ENCODE measurements around the gene ROM1.
A peak's percentile ranks its signal among the peaks of the same experiment; 100 is the strongest.
"Not testable (repeated sequence)": the region's sequence is repeated elsewhere in the genome, so short reads cannot be mapped to it uniquely, and the experiment has no call there.

Gene ROM1

DNA sequence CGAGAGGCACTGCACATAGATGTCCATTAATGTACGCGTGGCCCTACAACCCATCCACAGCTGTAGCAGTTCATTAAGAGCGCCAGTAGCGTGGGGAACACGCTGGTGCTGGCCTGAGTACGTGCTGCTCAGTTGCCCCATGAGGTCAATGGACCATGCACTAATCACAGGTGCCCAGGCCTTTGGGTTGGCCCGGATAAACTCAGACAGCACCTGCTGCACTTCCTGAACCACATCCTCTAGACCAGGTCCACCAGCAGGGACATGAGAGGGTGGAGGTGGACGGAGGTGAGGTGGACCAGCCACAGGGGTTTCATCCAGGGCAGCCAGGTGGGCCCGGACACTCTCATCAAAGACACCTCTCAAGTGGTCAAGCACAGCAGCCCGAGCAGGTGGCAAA lies 36.4 kb downstream of the ROM1 start:
- TF ChIP-seq, protein P1, sequence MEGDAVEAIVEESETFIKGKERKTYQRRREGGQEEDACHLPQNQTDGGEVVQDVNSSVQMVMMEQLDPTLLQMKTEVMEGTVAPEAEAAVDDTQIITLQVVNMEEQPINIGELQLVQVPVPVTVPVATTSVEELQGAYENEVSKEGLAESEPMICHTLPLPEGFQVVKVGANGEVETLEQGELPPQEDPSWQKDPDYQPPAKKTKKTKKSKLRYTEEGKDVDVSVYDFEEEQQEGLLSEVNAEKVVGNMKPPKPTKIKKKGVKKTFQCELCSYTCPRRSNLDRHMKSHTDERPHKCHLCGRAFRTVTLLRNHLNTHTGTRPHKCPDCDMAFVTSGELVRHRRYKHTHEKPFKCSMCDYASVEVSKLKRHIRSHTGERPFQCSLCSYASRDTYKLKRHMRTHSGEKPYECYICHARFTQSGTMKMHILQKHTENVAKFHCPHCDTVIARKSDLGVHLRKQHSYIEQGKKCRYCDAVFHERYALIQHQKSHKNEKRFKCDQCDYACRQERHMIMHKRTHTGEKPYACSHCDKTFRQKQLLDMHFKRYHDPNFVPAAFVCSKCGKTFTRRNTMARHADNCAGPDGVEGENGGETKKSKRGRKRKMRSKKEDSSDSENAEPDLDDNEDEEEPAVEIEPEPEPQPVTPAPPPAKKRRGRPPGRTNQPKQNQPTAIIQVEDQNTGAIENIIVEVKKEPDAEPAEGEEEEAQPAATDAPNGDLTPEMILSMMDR (IDR thresholded peaks at IDR 0.05; ENCODE audit: low read depth, low read length), result no peak
- no peak overlapping the region for H3K4me3 ChIP-seq (ENCODE audit: low read depth, low read length)
- DNase-seq (ENCODE audit: low read depth, low spot score), result no peak
- in situ Hi-C loops (cut with HindIII; ENCODE audit: low sequenced_read_pairs), result no loop called here

DNA sequence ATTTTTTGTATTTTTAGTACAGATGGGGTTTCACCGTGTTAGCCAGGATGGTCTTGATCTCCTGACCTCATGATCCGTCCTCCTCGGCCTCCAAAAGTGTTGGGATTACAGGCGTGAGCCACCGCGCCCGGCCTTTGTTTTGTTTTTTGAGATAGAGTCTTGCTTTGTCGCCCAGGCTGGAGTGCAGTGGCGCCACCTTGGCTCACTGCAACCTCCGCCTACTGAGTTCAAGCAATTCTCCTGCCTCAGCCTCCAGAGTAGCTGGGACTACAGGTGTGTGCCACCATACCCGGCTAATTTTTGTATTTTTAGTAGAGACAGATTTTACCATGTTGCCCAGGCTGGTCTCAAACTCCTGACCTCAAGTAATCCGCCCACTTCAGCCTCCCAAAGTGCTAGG lies 37.2 kb downstream of the ROM1 start:
- in situ Hi-C loops (cut with HindIII; ENCODE audit: low sequenced_read_pairs); DNase-seq (ENCODE audit: low read depth, low spot score); H3K4me3 ChIP-seq (ENCODE audit: low read depth, low read length): not testable (repeated sequence)

DNA sequence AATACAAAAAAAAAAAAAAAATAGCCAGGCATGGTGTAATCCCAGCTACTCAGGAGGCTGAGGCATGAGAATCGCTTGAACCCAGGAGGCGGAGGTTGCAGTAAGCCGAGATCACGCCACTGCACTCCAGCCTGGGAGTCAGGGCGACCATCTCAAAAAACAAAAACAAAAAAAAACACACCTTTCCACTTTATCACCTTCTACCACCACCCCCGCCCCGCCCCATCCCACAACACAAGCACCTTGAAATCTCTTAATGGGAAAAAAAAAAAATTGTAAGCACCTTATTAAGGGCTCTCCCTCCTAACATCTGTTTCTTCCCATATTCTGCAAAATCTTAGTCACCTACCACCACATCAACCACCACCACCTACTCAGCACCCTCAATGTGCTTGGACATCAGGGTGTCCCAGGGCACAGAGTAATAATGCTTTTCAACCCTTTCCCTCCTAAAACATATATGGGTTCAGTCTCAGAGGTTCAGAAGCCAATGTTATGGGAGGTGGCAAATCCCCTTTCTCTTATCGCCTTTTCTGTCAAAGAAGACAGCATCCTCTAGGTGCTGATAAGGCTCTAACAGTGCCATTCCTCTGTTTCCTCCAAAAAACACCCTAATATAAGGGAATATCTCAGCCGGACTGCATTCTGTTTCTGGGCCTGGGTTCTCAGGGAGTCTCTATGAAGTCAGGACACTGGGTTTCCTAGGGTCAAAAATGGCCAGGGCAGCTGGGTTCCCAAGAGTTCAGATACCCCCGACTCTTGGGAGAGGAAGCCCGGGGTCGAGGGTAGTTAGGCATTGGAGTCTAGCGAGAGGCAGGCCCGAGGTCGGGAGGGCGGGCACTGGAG lies 39.3 kb downstream of the ROM1 start:
- H3K4me3 ChIP-seq (ENCODE audit: low read depth, low read length), result peak overlapping the region; percentile 80
- TF ChIP-seq, protein P1 (IDR thresholded peaks at IDR 0.05; ENCODE audit: low read depth, low read length), result no peak
- no peak for DNase-seq (ENCODE audit: low read depth, low spot score)
- in situ Hi-C loops (cut with HindIII; ENCODE audit: low sequenced_read_pairs), result no loop called here

DNA sequence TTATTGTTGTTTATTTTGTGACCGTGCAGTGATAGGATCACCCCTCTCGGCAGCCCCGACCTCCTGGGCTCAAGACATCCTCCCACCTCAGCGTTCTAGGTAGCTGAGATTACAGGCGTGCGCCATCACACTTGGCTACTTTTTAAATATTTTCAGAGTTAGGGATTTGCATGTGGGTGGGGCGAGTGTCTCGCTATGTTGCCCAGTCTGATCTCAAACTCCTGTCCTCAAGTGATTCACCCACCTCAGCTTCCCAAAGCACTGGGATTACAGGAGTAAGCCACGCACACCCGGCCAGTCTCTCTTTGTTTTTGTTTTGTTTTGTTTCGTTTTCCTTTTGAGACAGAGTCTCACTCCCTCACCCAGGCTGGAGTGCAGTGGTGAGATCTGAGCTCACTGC lies 41.2 kb downstream of the ROM1 start:
- in situ Hi-C loops (cut with HindIII; ENCODE audit: low sequenced_read_pairs), result no loop called here
- no peak for DNase-seq (ENCODE audit: low read depth, low spot score)
- H3K4me3 ChIP-seq (ENCODE audit: low read depth, low read length), result no peak overlapping the region
- TF ChIP-seq, protein P1 (IDR thresholded peaks at IDR 0.05; ENCODE audit: low read depth, low read length), result no peak

DNA sequence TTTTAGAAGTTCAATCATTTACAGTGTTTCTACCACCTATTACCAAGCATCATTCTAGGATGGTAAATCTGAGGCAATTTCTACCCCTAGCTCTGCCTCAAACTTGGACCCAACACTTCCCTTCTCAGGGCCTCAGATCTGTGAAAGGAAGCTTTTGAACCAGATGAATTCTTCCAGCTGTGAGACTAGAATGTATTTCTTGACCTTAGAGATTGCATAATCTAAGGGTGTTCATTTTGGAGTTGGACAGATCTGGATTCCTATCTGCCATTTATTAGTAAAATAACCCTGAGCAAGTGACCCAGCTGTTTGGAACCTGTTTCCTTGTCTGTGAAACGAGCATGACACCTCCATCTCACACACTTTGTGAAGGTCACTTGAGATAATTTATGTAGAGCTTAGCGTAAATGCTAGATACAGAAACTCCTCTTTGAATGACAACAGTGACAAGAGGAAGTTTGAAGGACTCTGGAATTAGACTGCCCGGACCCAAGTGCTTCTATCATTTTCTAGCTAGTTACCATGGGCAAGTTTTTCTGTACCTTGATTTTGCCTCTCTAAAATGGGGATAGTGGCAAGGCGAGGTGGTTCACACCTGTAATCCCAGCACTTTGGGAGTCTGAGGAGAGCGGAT lies 43.9 kb downstream of the ROM1 start:
- H3K4me3 ChIP-seq (ENCODE audit: low read depth, low read length), result no peak overlapping the region
- TF ChIP-seq, protein P1 (IDR thresholded peaks at IDR 0.05; ENCODE audit: low read depth, low read length), result no peak
- DNase-seq (ENCODE audit: low read depth, low spot score), result no peak
- in situ Hi-C loops (cut with HindIII; ENCODE audit: low sequenced_read_pairs), result no loop called here

DNA sequence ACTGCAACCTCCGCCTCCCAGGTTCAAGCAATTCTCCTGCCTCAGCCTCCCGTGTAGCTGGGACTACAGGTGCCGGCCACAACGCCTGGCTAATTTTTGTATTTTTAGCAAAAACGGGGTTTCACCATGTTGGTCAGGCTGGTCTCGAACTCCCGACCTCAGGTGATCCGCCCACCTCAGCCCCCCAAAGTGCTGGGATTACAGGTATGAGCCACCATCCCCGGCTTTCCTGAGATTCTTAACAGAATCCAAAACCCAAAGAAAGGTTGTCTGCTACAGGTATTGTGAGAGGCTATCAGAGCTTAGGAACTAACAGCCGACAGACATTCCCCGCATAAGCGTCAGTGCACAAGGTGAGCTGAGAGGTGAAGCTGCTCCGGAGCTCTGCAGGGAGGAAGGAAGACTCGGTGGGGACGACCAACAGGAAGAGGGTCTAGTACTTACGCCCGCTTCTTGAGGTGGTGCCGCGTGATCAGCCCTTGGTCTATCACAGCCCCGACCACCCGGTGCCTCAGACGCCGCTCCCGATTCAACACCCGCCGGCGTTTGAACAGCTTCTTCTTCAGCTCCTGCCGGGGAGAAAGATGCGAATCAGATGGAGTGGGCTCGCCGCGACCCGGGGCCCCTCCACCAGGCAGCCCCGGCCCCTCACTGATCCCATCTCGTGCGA lies 51.5 kb downstream of the ROM1 start:
- DNase-seq (ENCODE audit: low read depth, low spot score), result no peak
- H3K4me3 ChIP-seq (ENCODE audit: low read depth, low read length), result peak overlapping the region; percentile 95
- TF ChIP-seq, protein P1 (IDR thresholded peaks at IDR 0.05; ENCODE audit: low read depth, low read length), result no peak
- in situ Hi-C loops (cut with HindIII; ENCODE audit: low sequenced_read_pairs), result no loop called here
